Upper lobe of left lung (tissue), 6 donors: Measurements from ENCODE around the gene NR2C2. TPM values are rescaled to one million over a fixed set of nuclear protein-coding genes. Genes with fewer than 3 reads are reported as not detected.

Experiments
- ATAC-seq, 2 donors: fragments of 200-7000 bp; cut with Tn5 transposase; one replicate each; pipeline ENCODE4 v1.9.1; 2022; ENCODE audit warnings: mild to moderate bottlenecking in 2 of 2, moderate library complexity in 2 of 2; ENCODE audit not compliant: low FRiP score in 2 of 2
- DNase-seq, 2 donors: peaks; one replicate each; pipeline ENCODE4 v3.0.0-alpha.2; 2019 to 2020
- H3K27ac ChIP-seq, 4 donors: fragments of 200-600 bp; sonication (generic); one replicate each; pipeline ENCODE4 v1.5.1; 2016 to 2019
- H3K27me3 ChIP-seq, 4 donors: fragments of 200-600 bp; sonication (generic); one replicate each; pipeline ENCODE4 v1.5.1; 2017 to 2019
- H3K36me3 ChIP-seq, 4 donors: fragments of 200-600 bp; sonication (generic); one replicate each; pipeline ENCODE4 v1.5.1; 2016 to 2019
- H3K4me1 ChIP-seq, 4 donors: fragments of 200-600 bp; sonication (generic); one replicate each; pipeline ENCODE4 v1.5.1; 2018 to 2019
- H3K4me3 ChIP-seq, 4 donors: fragments of 200-600 bp; sonication (generic); one replicate each; pipeline ENCODE4 v1.5.1; 2017 to 2019; ENCODE audit warnings: mild to moderate bottlenecking in 2 of 4, moderate library complexity in 1 of 4
- H3K9me3 ChIP-seq, 4 donors: fragments of 200-600 bp; sonication (generic); one replicate each; pipeline ENCODE4 v1.5.1; 2018 to 2019
- EP300 ChIP-seq, 4 donors: sonication (generic); formaldehyde crosslinking; IDR thresholded peaks; one replicate each; pipeline ENCODE4 v1.5.1; 2017; ENCODE audit warnings: antibody characterized with exemption in 4 of 4, control low read depth in 2 of 4
- POLR2A ChIP-seq, 4 donors: fragments of 450-650 bp; IDR thresholded peaks; one replicate each; pipeline ENCODE4 v1.5.1; 2016 to 2017; ENCODE audit warnings: antibody characterized with exemption in 4 of 4, mild to moderate bottlenecking in 2 of 4
- POLR2AphosphoS5 ChIP-seq, 2 donors: sonication (generic); formaldehyde crosslinking; IDR thresholded peaks; one replicate each; pipeline ENCODE4 v1.5.1; 2017; ENCODE audit warnings: antibody characterized with exemption in 2 of 2
- WGBS, 2 donors: methylation state at CpG; one replicate each; pipeline ENCODE4 v1.1.5; 2017 to 2018; 5-methylcytosine and 5-hydroxymethylcytosine counted together
- total RNA-seq, 6 donors: library from RNA; depleted of rRNA in 4 of 6; stranded (reverse); fragments of >200 nt in 4 of 6; gene quantifications; one replicate each; pipeline versions ENCODE4 v1.1.0 to v1.2.1, GENCODE V29; 2016 to 2021
- TF ChIP-seq, protein P1 (sequence below), 6 experiments: fragments of 450-650 bp in 4 of 6; fragments of 200-600 bp in 2 of 6; sonication (generic) in 2 of 6; IDR thresholded peaks; one replicate each; pipeline ENCODE4 v1.5.1; 2016 to 2019; ENCODE audit warnings: antibody characterized with exemption in 6 of 6
- donor health status: DM: no; HTN: no; CAD: no; lungs with moderate emphysema.
- donor health status: DM: no; HTN: yes; CAD: no; lungs with severe emphysema.

The NR2C2 gene
- total RNA-seq, 6 donors from 2014 or later = 24.9 to 54.0 (median 46.6) TPM

DNA sequence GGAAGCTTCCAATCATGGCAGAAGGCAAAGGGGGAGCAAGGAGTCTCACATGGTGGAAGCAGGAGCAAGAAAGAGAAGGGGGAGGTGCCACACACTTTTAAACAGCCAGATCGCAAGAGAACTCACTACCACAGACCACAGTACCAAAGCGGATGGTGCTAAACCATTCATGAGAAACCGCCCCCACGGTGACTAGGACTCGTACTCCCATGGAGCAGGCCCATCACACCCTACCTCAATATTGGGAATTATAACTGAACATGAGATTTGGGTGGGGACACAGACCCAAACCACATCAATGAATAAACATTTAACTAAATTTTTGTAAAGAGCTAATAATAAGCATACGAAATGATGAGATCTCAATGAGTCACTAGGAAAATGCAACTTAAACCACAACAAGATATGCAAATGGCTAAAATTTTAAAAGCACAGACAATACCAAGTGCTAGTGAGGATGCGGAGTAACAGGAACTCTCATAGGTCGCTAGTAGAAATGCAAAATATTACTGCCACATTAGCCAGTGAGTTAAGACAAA, 107.7 kb downstream of the NR2C2 start:
- WGBS, 2 donors = 88 to 94% methylated on average over 8 of the region's 8 CpGs
- DNase-seq (no peak), ATAC-seq (no peak)
- H3K27ac ChIP-seq = no peak overlapping the region
- no peak for TF ChIP-seq EP300 (IDR thresholded peaks at IDR 0.05)
- no peak for TF ChIP-seq POLR2AphosphoS5 (IDR thresholded peaks at IDR 0.05)
- TF ChIP-seq POLR2A (IDR thresholded peaks at IDR 0.05) = no peak
- TF ChIP-seq, protein P1, sequence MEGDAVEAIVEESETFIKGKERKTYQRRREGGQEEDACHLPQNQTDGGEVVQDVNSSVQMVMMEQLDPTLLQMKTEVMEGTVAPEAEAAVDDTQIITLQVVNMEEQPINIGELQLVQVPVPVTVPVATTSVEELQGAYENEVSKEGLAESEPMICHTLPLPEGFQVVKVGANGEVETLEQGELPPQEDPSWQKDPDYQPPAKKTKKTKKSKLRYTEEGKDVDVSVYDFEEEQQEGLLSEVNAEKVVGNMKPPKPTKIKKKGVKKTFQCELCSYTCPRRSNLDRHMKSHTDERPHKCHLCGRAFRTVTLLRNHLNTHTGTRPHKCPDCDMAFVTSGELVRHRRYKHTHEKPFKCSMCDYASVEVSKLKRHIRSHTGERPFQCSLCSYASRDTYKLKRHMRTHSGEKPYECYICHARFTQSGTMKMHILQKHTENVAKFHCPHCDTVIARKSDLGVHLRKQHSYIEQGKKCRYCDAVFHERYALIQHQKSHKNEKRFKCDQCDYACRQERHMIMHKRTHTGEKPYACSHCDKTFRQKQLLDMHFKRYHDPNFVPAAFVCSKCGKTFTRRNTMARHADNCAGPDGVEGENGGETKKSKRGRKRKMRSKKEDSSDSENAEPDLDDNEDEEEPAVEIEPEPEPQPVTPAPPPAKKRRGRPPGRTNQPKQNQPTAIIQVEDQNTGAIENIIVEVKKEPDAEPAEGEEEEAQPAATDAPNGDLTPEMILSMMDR (IDR thresholded peaks at IDR 0.05) = no peak
- peaks cover 0 to 7% (median 5%) of the 10 kb centered on the region in 4 donors for H3K4me1 ChIP-seq
- H3K4me3 ChIP-seq = no peak overlapping the region
- peaks cover 5 to 63% (median 41%) of the 10 kb centered on the region in 4 donors for H3K36me3 ChIP-seq
- H3K27me3 ChIP-seq = no peaks in the 10 kb centered on the region
- H3K9me3 ChIP-seq = no peaks in the 10 kb centered on the region

GRCh38 chr3:15056676-15057404, 109.5 kb downstream of the NR2C2 start:
- Histone ChIP-seq H3K4me1 (peaks cover 0 to 2% (median under 1%) of the 10 kb centered on the region in 4 donors), H3K9me3 (no peaks in the 10 kb centered on the region), H3K27ac (no peak overlapping the region), H3K27me3 (no peaks in the 10 kb centered on the region), H3K36me3 (peaks cover 5 to 45% (median 33%) of the 10 kb centered on the region in 4 donors), H3K4me3 (no peak overlapping the region)
- TF ChIP-seq EP300 (IDR thresholded peaks at IDR 0.05) (no peak), POLR2A (IDR thresholded peaks at IDR 0.05) (no peak), POLR2AphosphoS5 (IDR thresholded peaks at IDR 0.05) (no peak)
- TF ChIP-seq, protein P1 (IDR thresholded peaks at IDR 0.05) = no peak
- WGBS, 2 donors = 95 to 96% methylated on average over 19 of the region's 19 CpGs
- no peak for DNase-seq
- peak in 1 of 2 donors; percentile 34 for ATAC-seq

- Histone ChIP-seq H3K4me3 (no peak overlapping the region), H3K27ac (no peak overlapping the region), H3K4me1 (peaks cover 11 to 19% (median 15%) of the 10 kb centered on the region in 4 donors), H3K9me3 (no peaks in the 10 kb centered on the region), H3K27me3 (no peaks in the 10 kb centered on the region), H3K36me3 (peaks cover 5 to 31% (median 17%) of the 10 kb centered on the region in 4 donors)
- 95 to 98% methylated on average over 3 of the region's 3 CpGs for WGBS, 2 donors
- no peak for ATAC-seq
- no peak for DNase-seq
- no peak for TF ChIP-seq POLR2AphosphoS5 (IDR thresholded peaks at IDR 0.05)
- no peak for TF ChIP-seq POLR2A (IDR thresholded peaks at IDR 0.05)
- TF ChIP-seq EP300 (IDR thresholded peaks at IDR 0.05) = no peak
- TF ChIP-seq, protein P1 (IDR thresholded peaks at IDR 0.05) = no peak
Measured at GRCh38 chr3:15060029-15060428, 112.6 kb downstream of the NR2C2 start.

GRCh38 chr3:15063238-15063637, 115.9 kb downstream of the NR2C2 start:
- DNase-seq (peak in 1 of 2 donors; percentile 91), ATAC-seq (peak in 1 of 2 donors; percentile 87)
- Histone ChIP-seq H3K27me3 (no peaks in the 10 kb centered on the region), H3K36me3 (peaks cover 3 to 11% (median 8%) of the 10 kb centered on the region in 4 donors), H3K4me1 (peaks cover 13 to 28% (median 20%) of the 10 kb centered on the region in 4 donors), H3K9me3 (no peaks in the 10 kb centered on the region), H3K4me3 (peak overlapping the region in 2 of 4 donors; percentile 72 to 89), H3K27ac (peak overlapping the region in 3 of 4 donors; percentile 0 to 92 (median 89))
- 56 to 65% methylated on average over 4 of the region's 4 CpGs for WGBS, 2 donors
- TF ChIP-seq EP300 (IDR thresholded peaks at IDR 0.05) (no peak), POLR2A (IDR thresholded peaks at IDR 0.05) (peak in 1 of 4 donors; percentile 62), POLR2AphosphoS5 (IDR thresholded peaks at IDR 0.05) (peak in 1 of 2 donors; percentile 18)

DNA sequence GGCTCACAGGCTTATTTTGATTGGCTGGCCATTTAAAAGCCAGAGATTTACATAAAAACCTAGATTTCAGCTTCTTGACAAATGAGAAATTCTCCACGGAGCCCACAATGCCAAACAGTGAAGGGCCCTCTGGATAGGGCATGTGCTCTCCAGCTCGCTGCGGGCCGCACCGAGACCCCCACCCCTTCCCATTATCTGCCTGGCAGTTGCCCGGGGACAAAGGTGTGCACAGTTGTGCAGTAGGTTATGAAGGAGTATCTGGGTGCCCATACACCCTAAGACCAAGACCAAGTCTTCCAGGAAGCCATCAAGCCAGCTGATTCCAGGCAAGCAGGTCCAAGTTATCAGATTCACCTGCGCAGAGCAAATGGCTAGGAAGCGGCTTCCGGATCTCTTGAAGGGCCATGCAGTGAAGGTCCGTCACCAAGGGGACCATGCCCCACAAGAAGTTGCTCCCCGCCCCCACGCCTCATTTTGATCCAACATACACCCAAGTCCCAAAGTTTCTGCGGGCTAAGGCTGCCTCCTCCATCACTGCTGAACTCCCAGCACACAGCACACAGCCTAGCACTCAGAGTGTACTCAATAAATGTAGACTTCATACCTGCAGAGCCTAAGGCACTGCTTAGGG, 116.4 kb downstream of the NR2C2 start:
- peak overlapping the region in 3 of 4 donors; percentile 0 to 92 (median 89) for H3K27ac ChIP-seq
- peak overlapping the region; percentile 70 to 96 (median 80) for H3K4me3 ChIP-seq
- H3K36me3 ChIP-seq = peaks cover under 1 to 5% (median 3%) of the 10 kb centered on the region in 4 donors
- TF ChIP-seq EP300 (IDR thresholded peaks at IDR 0.05) (no peak), POLR2A (IDR thresholded peaks at IDR 0.05) (no peak), POLR2AphosphoS5 (IDR thresholded peaks at IDR 0.05) (no peak)
- TF ChIP-seq, protein P1 (IDR thresholded peaks at IDR 0.05) = no peak
- ATAC-seq = no peak
- H3K27me3 ChIP-seq = no peaks in the 10 kb centered on the region
- H3K9me3 ChIP-seq = no peaks in the 10 kb centered on the region
- 88 to 91% methylated on average over 8 to 13 of the region's 13 CpGs for WGBS, 2 donors
- no peak for DNase-seq
- H3K4me1 ChIP-seq = peaks cover 13 to 28% (median 20%) of the 10 kb centered on the region in 4 donors
